Keratinocyte (primary cell): ENCODE measurements around the gene GTF3C1.

Experiments used
- EZH2 ChIP-seq: IDR thresholded peaks from one replicate; pipeline ENCODE4 v1.6.1; 2012; ENCODE audit warnings: inconsistent platforms, mild to moderate bottlenecking, low read length, moderate library complexity
- TF ChIP-seq, protein P1 (sequence below), 3 experiments: IDR thresholded peaks in 1 of 3; conservative IDR thresholded peaks in 1 of 3; optimal IDR thresholded peaks in 1 of 3; 2 replicates in 2 of 3; 3 replicates in 1 of 3; pipeline versions ENCODE3 to v1.5.1; 2011; ENCODE audit warnings: low read length in 3 of 3, mild to moderate bottlenecking in 3 of 3, moderate library complexity in 2 of 3, control low read depth in 1 of 3, inconsistent platforms in 1 of 3; ENCODE audit not compliant: insufficient read depth in 2 of 3; ENCODE audit errors: extremely low read depth in 1 of 3

DNA sequence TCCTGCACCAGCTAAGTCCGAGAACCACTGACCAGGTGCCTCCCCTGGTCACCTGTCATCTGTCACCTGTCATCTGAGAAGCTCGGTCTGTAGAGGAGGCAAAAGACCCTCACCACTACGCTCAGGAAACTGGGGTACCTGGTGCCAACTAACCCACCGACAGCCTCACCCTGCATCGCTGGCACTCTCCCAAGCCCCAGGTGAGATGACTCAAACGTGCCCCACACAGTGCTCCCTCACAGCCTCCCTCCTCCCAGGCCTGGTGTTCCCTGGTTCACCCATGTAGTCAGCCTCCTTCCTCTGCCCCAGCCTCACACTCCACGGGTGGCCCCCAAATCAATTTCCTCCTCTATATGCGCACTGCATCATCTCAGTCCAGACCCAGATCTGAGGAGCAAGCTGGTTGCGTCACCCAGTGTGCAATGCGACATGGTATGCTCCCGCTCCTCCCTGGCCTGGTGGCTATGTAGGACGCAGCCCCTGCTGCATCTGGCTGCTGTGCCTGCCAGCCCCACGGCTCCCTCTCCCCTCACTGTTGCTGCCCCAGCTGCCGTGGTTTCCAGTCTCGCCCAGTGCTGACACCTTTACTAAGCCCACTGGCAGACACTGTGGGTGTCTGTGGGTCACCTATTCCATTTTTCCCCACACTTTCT lies 68.3 kb downstream of the GTF3C1 start:
- TF ChIP-seq, protein P1, sequence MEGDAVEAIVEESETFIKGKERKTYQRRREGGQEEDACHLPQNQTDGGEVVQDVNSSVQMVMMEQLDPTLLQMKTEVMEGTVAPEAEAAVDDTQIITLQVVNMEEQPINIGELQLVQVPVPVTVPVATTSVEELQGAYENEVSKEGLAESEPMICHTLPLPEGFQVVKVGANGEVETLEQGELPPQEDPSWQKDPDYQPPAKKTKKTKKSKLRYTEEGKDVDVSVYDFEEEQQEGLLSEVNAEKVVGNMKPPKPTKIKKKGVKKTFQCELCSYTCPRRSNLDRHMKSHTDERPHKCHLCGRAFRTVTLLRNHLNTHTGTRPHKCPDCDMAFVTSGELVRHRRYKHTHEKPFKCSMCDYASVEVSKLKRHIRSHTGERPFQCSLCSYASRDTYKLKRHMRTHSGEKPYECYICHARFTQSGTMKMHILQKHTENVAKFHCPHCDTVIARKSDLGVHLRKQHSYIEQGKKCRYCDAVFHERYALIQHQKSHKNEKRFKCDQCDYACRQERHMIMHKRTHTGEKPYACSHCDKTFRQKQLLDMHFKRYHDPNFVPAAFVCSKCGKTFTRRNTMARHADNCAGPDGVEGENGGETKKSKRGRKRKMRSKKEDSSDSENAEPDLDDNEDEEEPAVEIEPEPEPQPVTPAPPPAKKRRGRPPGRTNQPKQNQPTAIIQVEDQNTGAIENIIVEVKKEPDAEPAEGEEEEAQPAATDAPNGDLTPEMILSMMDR (optimal IDR thresholded peaks at IDR 0.05 in 1 of 3, IDR thresholded peaks at IDR 0.05 in 1 of 3, conservative IDR thresholded peaks at IDR 0.05 in 1 of 3; ENCODE audit: extremely low read depth in 1 of 3, insufficient read depth in 2 of 3, low read length in 3 of 3), result no peak
- TF ChIP-seq EZH2, result no peak
